Right lobe of liver (tissue), 6 donors: ENCODE data around the gene PRDM16. TPM values are rescaled to one million over a fixed set of nuclear protein-coding genes. Genes with fewer than 3 reads are reported as not detected.
A peak's percentile ranks its signal among the peaks of the same experiment; 100 is the strongest.
"Not testable (repeated sequence)": the region's sequence is repeated elsewhere in the genome, so short reads cannot be mapped to it uniquely, and the experiment has no call there.

Source experiments
- ATAC-seq, 4 donors: fragments of 200-7000 bp; cut with Tn5 transposase; one replicate each; pipeline ENCODE4 v1.9.1; 2020; ENCODE audit warnings: mild to moderate bottlenecking in 4 of 4, moderate library complexity in 4 of 4
- DNase-seq, 3 donors: peaks; one replicate each; pipeline ENCODE4 v3.0.0-alpha.2; 2020
- H3K27ac ChIP-seq, 3 donors: fragments of 200-600 bp; one replicate each; pipeline ENCODE4 v1.8.0; 2022
- H3K27me3 ChIP-seq, 2 donors: fragments of 200-600 bp; one replicate each; pipeline ENCODE4 v1.8.0; 2022
- H3K36me3 ChIP-seq, 4 donors: fragments of 200-600 bp; sonication (generic) in 1 of 4; one replicate each; pipeline versions ENCODE4 v1.5.1 to v1.8.0; 2017 to 2022; ENCODE audit warnings: control low read depth in 1 of 4
- H3K4me1 ChIP-seq, 4 donors: fragments of 200-600 bp; sonication (generic) in 1 of 4; one replicate each; pipeline versions ENCODE4 v1.5.1 to v1.8.0; 2017 to 2022; ENCODE audit warnings: control low read depth in 1 of 4
- H3K4me3 ChIP-seq, 3 donors: fragments of 200-600 bp; one replicate each; pipeline ENCODE4 v1.8.0; 2022
- H3K9me3 ChIP-seq, 4 donors: fragments of 200-600 bp; sonication (generic) in 1 of 4; one replicate each; pipeline versions ENCODE4 v1.5.1 to v1.8.0; 2017 to 2022; ENCODE audit warnings: control low read depth in 1 of 4
- CTCF ChIP-seq, 4 donors: fragments of 200-600 bp in 3 of 4; fragments of 450-650 bp in 1 of 4; IDR thresholded peaks; one replicate each; pipeline versions ENCODE4 v1.5.1 to v1.8.0; 2016 to 2022; ENCODE audit warnings: antibody characterized with exemption in 4 of 4, mild to moderate bottlenecking in 2 of 4
- POLR2A ChIP-seq: fragments of 450-650 bp; IDR thresholded peaks from one replicate; pipeline ENCODE4 v1.6.1; 2017; ENCODE audit warnings: antibody characterized with exemption, mild to moderate bottlenecking
- WGBS: methylation state at CpG from one replicate; pipeline ENCODE4 v1.1.6; 2018; ENCODE audit warnings: low coverage, low lambda C conversion rate; ENCODE audit not compliant: insufficient coverage; ENCODE audit errors: missing lambda C conversion rate; 5-methylcytosine and 5-hydroxymethylcytosine counted together
- intact Hi-C, 2 donors: fragments of 100-400 bp; cut with DNase I; formaldehyde crosslinking; loops; one replicate each; pipeline versions ENCODE4 v1.11.2 to v1.14.1; 2022
- total RNA-seq, 6 experiments: library from RNA; depleted of rRNA in 2 of 6; stranded (reverse); fragments of >200 nt in 2 of 6; fragmentation: NEBNext Ultra II Directional in 3 of 6; extraction: Animal tissue kit (Norgen Biotek cat#: 25700) in 3 of 6; gene quantifications; one replicate each; pipeline versions ENCODE4 v1.1.0 to v1.2.4, GENCODE V29; 2016 to 2023
- donor health status: DM: no; HTN: yes; CAD: no.
- donor health status: DM: no; HTN: no; CAD: no.
- donor health status: DM: no; HTN: no; CAD: no.
- donor health status: DM: no; HTN: yes; CAD: no.
- donor health status: DM: no; HTN: yes; CAD: no.

The PRDM16 gene
- total RNA-seq, 6 experiments from 2014 or later = 0.06 to 0.75 (median 0.28) TPM

DNA sequence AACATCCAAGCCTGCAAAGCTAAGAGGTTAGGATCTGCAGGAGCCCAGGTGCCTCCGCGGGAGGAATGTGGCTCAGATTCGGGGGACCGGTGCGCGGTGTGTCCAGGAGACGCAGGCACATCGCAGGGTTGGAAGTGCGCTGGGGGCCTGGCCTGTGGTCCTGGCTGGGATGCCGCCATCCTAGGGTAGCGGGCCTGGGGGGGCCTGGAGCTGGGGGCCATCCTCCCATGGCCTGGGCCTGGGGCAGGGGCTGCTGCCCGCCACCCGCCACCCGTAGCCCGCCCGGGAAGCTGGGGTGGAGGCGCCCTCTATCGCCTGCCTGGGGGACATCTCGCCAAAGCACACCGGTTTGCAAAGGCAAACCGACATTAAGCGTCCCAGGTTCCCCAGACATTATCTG lies 214.8 kb downstream of the PRDM16 start:
- TF ChIP-seq POLR2A (no peak), CTCF (IDR thresholded peaks at IDR 0.05) (peak; percentile 42 to 73 (median 64))
- Histone ChIP-seq H3K4me3 (no peak overlapping the region), H3K27me3 (no peaks in the 10 kb centered on the region), H3K27ac (no peak overlapping the region), H3K36me3 (no peaks in the 10 kb centered on the region), H3K4me1 (no peaks in the 10 kb centered on the region), H3K9me3 (no peaks in the 10 kb centered on the region)
- WGBS = 1% methylated on average over 7 of the region's 22 CpGs
- intact Hi-C loops = loop anchor here in 1 of 2 donors (5.0 kb wide), 1 partner anchor 217 kb away; the partner anchor contains the start of gene PRDM16
- peak in 1 of 3 donors; percentile 41 for DNase-seq
- ATAC-seq = peak; percentile 58 to 78 (median 70)

DNA sequence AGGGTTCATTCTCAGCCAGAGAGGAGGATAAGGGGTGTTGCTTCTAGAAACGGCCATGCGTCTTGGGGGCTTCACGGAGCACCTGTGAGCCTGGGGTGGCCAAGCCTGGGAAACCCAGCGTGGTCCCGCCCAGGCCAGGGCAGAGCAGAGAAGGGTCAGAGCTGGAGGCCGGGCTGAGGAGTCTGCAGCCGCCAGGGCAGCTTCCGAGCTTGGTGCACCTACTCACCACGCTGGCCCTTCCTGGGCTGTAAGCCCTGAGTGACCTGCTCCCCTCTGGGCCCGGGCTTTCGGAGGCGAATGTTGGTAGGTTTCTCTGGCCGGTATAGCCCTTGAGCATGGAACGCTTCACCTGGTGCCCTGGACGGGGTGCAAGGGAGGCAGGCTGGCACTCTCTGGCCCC lies 215.7 kb downstream of the PRDM16 start:
- no peaks in the 10 kb centered on the region for H3K27me3 ChIP-seq
- H3K4me1 ChIP-seq = no peaks in the 10 kb centered on the region
- no peaks in the 10 kb centered on the region for H3K9me3 ChIP-seq
- WGBS = 70% methylated on average over 2 of the region's 15 CpGs
- H3K27ac ChIP-seq = no peak overlapping the region
- no peak for ATAC-seq
- intact Hi-C loops = loop anchor here in 1 of 2 donors (5.0 kb wide), 1 partner anchor 217 kb away; the partner anchor contains the start of gene PRDM16
- no peak for DNase-seq
- H3K36me3 ChIP-seq = no peaks in the 10 kb centered on the region
- no peak overlapping the region for H3K4me3 ChIP-seq
- TF ChIP-seq CTCF (IDR thresholded peaks at IDR 0.05) (no peak), POLR2A (no peak)

GRCh38 chr1:3285106-3285740 lies 216.2 kb downstream of the PRDM16 start:
- H3K27ac ChIP-seq = no peak overlapping the region
- no peaks in the 10 kb centered on the region for H3K4me1 ChIP-seq
- DNase-seq = no peak
- H3K27me3 ChIP-seq = no peaks in the 10 kb centered on the region
- 53% methylated on average over 4 of the region's 19 CpGs for WGBS
- intact Hi-C loops = no loop called here
- TF ChIP-seq POLR2A (no peak), CTCF (IDR thresholded peaks at IDR 0.05) (no peak)
- no peaks in the 10 kb centered on the region for H3K9me3 ChIP-seq
- H3K36me3 ChIP-seq = no peaks in the 10 kb centered on the region
- ATAC-seq = no peak
- H3K4me3 ChIP-seq = no peak overlapping the region

DNA sequence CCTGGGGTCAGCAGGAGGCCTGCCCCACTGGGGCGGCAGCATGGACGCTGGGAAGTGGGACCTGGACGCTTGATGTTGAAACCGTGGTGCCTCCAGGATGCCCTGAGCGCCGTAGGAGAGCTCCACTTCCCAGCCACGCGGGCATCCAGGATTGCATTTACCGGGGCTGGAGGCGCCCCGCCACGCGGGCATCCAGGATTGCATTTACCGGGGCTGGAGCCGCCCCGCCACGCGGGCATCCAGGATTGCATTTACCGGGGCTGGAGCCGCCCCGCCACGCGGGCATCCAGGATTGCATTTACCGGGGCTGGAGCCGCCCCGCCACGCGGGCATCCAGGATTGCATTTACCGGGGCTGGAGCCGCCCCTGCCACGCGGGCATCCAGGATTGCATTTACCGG lies 218.1 kb downstream of the PRDM16 start:
- H3K27ac ChIP-seq, H3K4me3 ChIP-seq, ATAC-seq, H3K4me1 ChIP-seq, H3K27me3 ChIP-seq, H3K36me3 ChIP-seq, H3K9me3 ChIP-seq, intact Hi-C loops, DNase-seq: not testable (repeated sequence)
- WGBS = no CpG with 5 or more reads among the region's 33 CpGs

DNA sequence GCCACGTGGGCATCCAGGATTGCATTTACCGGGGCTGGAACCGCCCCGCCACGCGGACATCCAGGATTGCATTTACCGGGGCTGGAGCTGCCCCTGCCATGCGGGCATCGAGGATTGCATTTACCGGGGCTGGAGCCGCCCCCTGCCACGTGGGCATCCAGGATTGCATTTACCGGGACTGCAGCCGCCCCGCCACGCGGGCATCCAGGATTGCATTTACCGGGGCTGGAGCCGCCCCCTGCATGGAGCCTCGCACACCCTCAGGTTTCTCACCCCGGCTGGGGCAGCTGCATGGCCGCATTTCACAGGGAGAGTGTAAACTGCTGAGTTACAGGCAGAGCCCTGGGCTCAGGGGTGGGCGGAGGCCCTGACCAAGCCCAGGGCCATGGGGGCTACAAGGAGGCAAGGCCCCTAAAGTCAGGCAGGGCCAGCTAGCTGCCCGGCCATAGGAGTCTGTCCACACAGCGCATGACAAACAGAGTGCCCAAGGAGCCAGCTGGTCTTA lies 218.7 kb downstream of the PRDM16 start:
- Histone ChIP-seq H3K4me1 (no peaks in the 10 kb centered on the region), H3K27ac (no peak overlapping the region), H3K4me3 (no peak overlapping the region), H3K36me3 (no peaks in the 10 kb centered on the region), H3K27me3 (no peaks in the 10 kb centered on the region), H3K9me3 (no peaks in the 10 kb centered on the region)
- no peak for TF ChIP-seq POLR2A
- TF ChIP-seq CTCF (IDR thresholded peaks at IDR 0.05) = no peak
- intact Hi-C loops = no loop called here
- no peak for ATAC-seq
- WGBS = no CpG with 5 or more reads among the region's 25 CpGs
- no peak for DNase-seq
